ENCODE results near the gene RNF207.

Gene RNF207

GRCh38 chr1:6268415-6268814, 62.5 kb downstream of the RNF207 start:
- H3K4me3 ChIP-seq (ENCODE audit: control insufficient read depth, low read depth, low read length), result no peak overlapping the region
- DNase-seq (ENCODE audit: low read depth), result no peak
- TF ChIP-seq, protein P1, sequence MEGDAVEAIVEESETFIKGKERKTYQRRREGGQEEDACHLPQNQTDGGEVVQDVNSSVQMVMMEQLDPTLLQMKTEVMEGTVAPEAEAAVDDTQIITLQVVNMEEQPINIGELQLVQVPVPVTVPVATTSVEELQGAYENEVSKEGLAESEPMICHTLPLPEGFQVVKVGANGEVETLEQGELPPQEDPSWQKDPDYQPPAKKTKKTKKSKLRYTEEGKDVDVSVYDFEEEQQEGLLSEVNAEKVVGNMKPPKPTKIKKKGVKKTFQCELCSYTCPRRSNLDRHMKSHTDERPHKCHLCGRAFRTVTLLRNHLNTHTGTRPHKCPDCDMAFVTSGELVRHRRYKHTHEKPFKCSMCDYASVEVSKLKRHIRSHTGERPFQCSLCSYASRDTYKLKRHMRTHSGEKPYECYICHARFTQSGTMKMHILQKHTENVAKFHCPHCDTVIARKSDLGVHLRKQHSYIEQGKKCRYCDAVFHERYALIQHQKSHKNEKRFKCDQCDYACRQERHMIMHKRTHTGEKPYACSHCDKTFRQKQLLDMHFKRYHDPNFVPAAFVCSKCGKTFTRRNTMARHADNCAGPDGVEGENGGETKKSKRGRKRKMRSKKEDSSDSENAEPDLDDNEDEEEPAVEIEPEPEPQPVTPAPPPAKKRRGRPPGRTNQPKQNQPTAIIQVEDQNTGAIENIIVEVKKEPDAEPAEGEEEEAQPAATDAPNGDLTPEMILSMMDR (conservative IDR thresholded peaks at IDR 0.05; ENCODE audit: control insufficient read depth, insufficient read depth, low read depth, low read length), result no peak

- DNase-seq (ENCODE audit: low read depth), result no peak
- TF ChIP-seq, protein P1 (conservative IDR thresholded peaks at IDR 0.05; ENCODE audit: control insufficient read depth, insufficient read depth, low read depth, low read length), result no peak
- no peak overlapping the region for H3K4me3 ChIP-seq (ENCODE audit: control insufficient read depth, low read depth, low read length)
Observed at GRCh38 chr1:6269296-6269695, 63.4 kb downstream of the RNF207 start.

- DNase-seq (ENCODE audit: low read depth), result no peak
- H3K4me3 ChIP-seq (ENCODE audit: control insufficient read depth, low read depth, low read length), result no peak overlapping the region
- TF ChIP-seq, protein P1 (conservative IDR thresholded peaks at IDR 0.05; ENCODE audit: control insufficient read depth, insufficient read depth, low read depth, low read length), result no peak
Observed at GRCh38 chr1:6269720-6270400, 63.9 kb downstream of the RNF207 start.

DNA sequence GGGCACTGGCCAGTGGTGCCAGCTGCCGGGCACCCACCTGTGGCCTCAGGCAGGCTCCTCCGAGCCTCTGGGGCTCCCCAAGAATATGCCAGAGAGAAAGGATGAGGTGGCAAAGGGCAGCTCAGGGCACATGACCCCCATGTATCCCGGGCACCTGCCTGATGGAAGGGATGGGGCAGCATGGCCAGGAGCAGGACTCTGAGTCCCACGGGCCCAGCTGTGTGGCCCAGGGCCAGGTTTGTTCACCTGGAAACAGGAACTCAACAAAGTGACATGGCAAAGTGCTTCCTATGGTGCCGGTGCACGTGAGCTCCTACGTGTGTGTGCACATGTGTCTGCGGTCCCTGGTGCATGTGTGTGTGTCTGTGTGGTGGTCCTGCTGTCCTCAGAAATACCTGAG, 64.5 kb downstream of the RNF207 start:
- DNase-seq (ENCODE audit: low read depth), result no peak
- no peak overlapping the region for H3K4me3 ChIP-seq (ENCODE audit: control insufficient read depth, low read depth, low read length)
- TF ChIP-seq, protein P1 (conservative IDR thresholded peaks at IDR 0.05; ENCODE audit: control insufficient read depth, insufficient read depth, low read depth, low read length), result no peak

All from fibroblast of mammary gland (primary cell).